Mucosa of descending colon (tissue), 3 donors: ENCODE data around the gene RALGAPA2. TPM values are rescaled to one million over a fixed set of nuclear protein-coding genes. Genes with fewer than 3 reads are reported as not detected.

ENCODE experiments used
- ATAC-seq: fragments of 200-7000 bp; cut with Tn5 transposase; one replicate; pipeline ENCODE4 v1.9.1; 2020; ENCODE audit warnings: mild to moderate bottlenecking, moderate library complexity
- DNase-seq, 3 donors: peaks; one replicate each; pipeline ENCODE4 v3.0.0-alpha.2; 2020
- H3K36me3 ChIP-seq: fragments of 200-600 bp; one replicate; pipeline ENCODE4 v1.8.0; 2021; ENCODE audit warnings: low read depth, mild to moderate bottlenecking
- H3K4me1 ChIP-seq: fragments of 200-600 bp; one replicate; pipeline ENCODE4 v1.8.0; 2021; ENCODE audit warnings: low read depth, mild to moderate bottlenecking
- H3K4me3 ChIP-seq: fragments of 200-600 bp; one replicate; pipeline ENCODE4 v1.8.0; 2021; ENCODE audit warnings: mild to moderate bottlenecking
- H3K9me3 ChIP-seq: fragments of 200-600 bp; one replicate; pipeline ENCODE4 v1.8.0; 2021; ENCODE audit warnings: mild to moderate bottlenecking
- intact Hi-C, 2 donors: fragments of 100-400 bp; cut with DNase I in 1 of 2; cut with micrococcal nuclease in 1 of 2; formaldehyde crosslinking; loops; one replicate each; pipeline versions ENCODE4 v1.11.0 to v1.11.1; 2022; cut with DNase I, micrococcal nuclease
- total RNA-seq, 3 donors: library from RNA; stranded (reverse); fragmentation: NEBNext Ultra II Directional in 2 of 3; extraction: Animal tissue kit (Norgen Biotek cat#: 25700) in 2 of 3; gene quantifications; one replicate each; pipeline versions ENCODE4 v1.2.1 to v1.2.4, GENCODE V29; 2021 to 2023
- TF ChIP-seq, protein P1 (sequence below): fragments of 200-600 bp; IDR thresholded peaks from one replicate; pipeline ENCODE4 v1.8.0; 2022; ENCODE audit warnings: antibody characterized with exemption, mild to moderate bottlenecking
- donor health status: DM: no; HTN: no; CAD: no; lungs with moderate emphysema.
- donor health status: DM: no; HTN: no; CAD: no.
- donor health status: DM: no; HTN: yes; CAD: no.

Gene RALGAPA2
- total RNA-seq, 3 donors from 2014 or later = 46.3 to 85.9 (median 66.9) TPM

GRCh38 chr20:20629556-20630188 lies 82.8 kb downstream of the RALGAPA2 start:
- Histone ChIP-seq H3K4me3 (no peak overlapping the region), H3K36me3 (no peaks in the 10 kb centered on the region), H3K4me1 (no peaks in the 10 kb centered on the region), H3K9me3 (no peaks in the 10 kb centered on the region)
- TF ChIP-seq, protein P1, sequence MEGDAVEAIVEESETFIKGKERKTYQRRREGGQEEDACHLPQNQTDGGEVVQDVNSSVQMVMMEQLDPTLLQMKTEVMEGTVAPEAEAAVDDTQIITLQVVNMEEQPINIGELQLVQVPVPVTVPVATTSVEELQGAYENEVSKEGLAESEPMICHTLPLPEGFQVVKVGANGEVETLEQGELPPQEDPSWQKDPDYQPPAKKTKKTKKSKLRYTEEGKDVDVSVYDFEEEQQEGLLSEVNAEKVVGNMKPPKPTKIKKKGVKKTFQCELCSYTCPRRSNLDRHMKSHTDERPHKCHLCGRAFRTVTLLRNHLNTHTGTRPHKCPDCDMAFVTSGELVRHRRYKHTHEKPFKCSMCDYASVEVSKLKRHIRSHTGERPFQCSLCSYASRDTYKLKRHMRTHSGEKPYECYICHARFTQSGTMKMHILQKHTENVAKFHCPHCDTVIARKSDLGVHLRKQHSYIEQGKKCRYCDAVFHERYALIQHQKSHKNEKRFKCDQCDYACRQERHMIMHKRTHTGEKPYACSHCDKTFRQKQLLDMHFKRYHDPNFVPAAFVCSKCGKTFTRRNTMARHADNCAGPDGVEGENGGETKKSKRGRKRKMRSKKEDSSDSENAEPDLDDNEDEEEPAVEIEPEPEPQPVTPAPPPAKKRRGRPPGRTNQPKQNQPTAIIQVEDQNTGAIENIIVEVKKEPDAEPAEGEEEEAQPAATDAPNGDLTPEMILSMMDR = no peak
- intact Hi-C loops = no loop called here
- ATAC-seq (no peak), DNase-seq (no peak)

- H3K4me3 ChIP-seq = no peak overlapping the region
- no peak for DNase-seq
- TF ChIP-seq, protein P1 = no peak
- H3K9me3 ChIP-seq = no peaks in the 10 kb centered on the region
- ATAC-seq = no peak
- H3K4me1 ChIP-seq = no peaks in the 10 kb centered on the region
- intact Hi-C loops = no loop called here
- no peaks in the 10 kb centered on the region for H3K36me3 ChIP-seq
Measured at GRCh38 chr20:20628314-20628713, 84.1 kb downstream of the RALGAPA2 start.

- DNase-seq = no peak
- intact Hi-C loops = no loop called here
- H3K36me3 ChIP-seq = no peaks in the 10 kb centered on the region
- H3K4me1 ChIP-seq = no peaks in the 10 kb centered on the region
- TF ChIP-seq, protein P1 = no peak
- no peak for ATAC-seq
- no peak overlapping the region for H3K4me3 ChIP-seq
- H3K9me3 ChIP-seq = no peaks in the 10 kb centered on the region
Measured at GRCh38 chr20:20627471-20627870, 85.0 kb downstream of the RALGAPA2 start.

DNA sequence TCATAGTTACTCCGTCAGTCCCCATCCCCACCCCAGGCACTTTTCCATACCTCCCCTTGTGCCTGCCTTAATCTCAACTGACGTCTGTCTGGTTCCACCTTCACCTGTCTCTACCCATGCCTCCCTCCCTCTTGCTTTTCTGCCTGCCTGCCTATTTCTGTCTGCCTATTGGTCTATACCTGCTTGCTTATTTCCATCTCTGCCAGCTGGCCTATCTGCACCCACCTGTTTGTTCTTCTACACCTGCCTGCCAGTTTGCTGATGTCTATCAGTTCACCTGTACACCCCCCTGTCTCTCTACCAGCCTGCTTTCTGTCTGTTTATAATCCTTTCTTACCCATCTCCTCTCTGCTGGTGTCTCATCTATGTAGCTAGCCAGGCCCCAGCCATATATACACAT lies 87.5 kb downstream of the RALGAPA2 start:
- H3K4me3 ChIP-seq = no peak overlapping the region
- DNase-seq (no peak), ATAC-seq (peak; percentile 25)
- H3K4me1 ChIP-seq = no peaks in the 10 kb centered on the region
- H3K36me3 ChIP-seq = no peaks in the 10 kb centered on the region
- no peaks in the 10 kb centered on the region for H3K9me3 ChIP-seq
- TF ChIP-seq, protein P1 = no peak
- intact Hi-C loops = no loop called here

DNA sequence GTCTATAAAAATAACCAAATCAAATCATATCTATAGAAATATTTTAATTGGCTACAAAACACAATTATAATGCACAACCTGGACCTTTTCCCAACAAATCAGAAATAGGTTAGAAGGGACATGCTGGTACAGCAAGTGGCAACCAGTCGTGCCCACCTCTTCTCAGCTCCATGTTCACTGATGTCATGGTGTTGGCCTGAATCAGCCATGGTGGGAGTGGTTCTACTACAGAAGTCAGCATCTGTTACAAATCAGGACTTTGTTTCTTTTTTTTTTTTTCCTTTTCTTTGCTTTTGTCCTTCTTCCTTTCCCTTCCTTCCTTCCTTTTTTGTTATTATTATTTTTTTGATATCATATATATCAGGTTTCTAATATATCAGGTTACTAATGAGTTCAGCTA lies 91.2 kb downstream of the RALGAPA2 start:
- ATAC-seq (no peak), DNase-seq (no peak)
- Histone ChIP-seq H3K4me3 (no peak overlapping the region), H3K4me1 (no peaks in the 10 kb centered on the region), H3K36me3 (no peaks in the 10 kb centered on the region), H3K9me3 (no peaks in the 10 kb centered on the region)
- intact Hi-C loops = no loop called here
- TF ChIP-seq, protein P1 = no peak

- Histone ChIP-seq H3K9me3 (no peaks in the 10 kb centered on the region), H3K4me3 (no peak overlapping the region), H3K36me3 (no peaks in the 10 kb centered on the region), H3K4me1 (peaks cover 13% of the 10 kb centered on the region)
- TF ChIP-seq, protein P1 = no peak
- ATAC-seq = no peak
- intact Hi-C loops = no loop called here
- DNase-seq = no peak
Measured at GRCh38 chr20:20614391-20614790, 98.1 kb downstream of the RALGAPA2 start.
